Body of pancreas (tissue), 4 donors: ENCODE measurements around the gene RBM38.

ENCODE experiments used
- POLR2A ChIP-seq, 3 donors: fragments of 450-650 bp; IDR thresholded peaks; one replicate each; pipeline ENCODE4 v1.6.1; 2016; ENCODE audit warnings: antibody characterized with exemption in 3 of 3, mild to moderate bottlenecking in 2 of 3
- TF ChIP-seq, protein P1 (sequence below), 7 experiments: fragments of 450-650 bp in 4 of 7; fragments of 200-600 bp in 3 of 7; sonication (generic) in 3 of 7; IDR thresholded peaks; one replicate each; pipeline ENCODE4 v1.5.1; 2016 to 2019; ENCODE audit warnings: antibody characterized with exemption in 7 of 7

DNA sequence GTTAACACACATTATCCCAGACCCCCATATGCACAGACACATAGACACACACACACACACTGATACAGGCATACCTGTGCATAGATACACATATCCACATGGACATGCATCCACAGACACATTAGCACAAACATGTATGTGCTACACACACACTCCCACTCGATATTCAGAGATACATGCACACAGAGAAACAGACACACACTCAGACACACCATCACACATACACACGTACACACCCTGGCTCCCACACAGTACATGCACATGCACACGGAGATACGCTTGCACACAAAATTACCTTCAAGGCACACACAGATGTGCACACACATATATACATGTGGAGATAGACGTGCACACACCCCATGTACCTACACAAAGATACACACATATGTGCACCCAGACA, 19.7 kb downstream of the RBM38 start:
- TF ChIP-seq, protein P1, sequence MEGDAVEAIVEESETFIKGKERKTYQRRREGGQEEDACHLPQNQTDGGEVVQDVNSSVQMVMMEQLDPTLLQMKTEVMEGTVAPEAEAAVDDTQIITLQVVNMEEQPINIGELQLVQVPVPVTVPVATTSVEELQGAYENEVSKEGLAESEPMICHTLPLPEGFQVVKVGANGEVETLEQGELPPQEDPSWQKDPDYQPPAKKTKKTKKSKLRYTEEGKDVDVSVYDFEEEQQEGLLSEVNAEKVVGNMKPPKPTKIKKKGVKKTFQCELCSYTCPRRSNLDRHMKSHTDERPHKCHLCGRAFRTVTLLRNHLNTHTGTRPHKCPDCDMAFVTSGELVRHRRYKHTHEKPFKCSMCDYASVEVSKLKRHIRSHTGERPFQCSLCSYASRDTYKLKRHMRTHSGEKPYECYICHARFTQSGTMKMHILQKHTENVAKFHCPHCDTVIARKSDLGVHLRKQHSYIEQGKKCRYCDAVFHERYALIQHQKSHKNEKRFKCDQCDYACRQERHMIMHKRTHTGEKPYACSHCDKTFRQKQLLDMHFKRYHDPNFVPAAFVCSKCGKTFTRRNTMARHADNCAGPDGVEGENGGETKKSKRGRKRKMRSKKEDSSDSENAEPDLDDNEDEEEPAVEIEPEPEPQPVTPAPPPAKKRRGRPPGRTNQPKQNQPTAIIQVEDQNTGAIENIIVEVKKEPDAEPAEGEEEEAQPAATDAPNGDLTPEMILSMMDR (IDR thresholded peaks at IDR 0.05): no peak
- TF ChIP-seq POLR2A (IDR thresholded peaks at IDR 0.05): no peak
